ENCODE data around the gene WAC.

- no peak for TF ChIP-seq POLR2A (IDR thresholded peaks at IDR 0.05)
- TF ChIP-seq CTCF (IDR thresholded peaks at IDR 0.05 in 4 of 5, conservative IDR thresholded peaks at IDR 0.05 in 1 of 5): no peak
Measured at GRCh38 chr10:28577506-28577905, 44.6 kb downstream of the WAC start.

Data from gastrocnemius medialis (tissue), 4 donors.